ENCODE measurements around the gene CASP12.
"Not testable (repeated sequence)": the region's sequence is repeated elsewhere in the genome, so short reads cannot be mapped to it uniquely, and the experiment has no call there.

The CASP12 gene

DNA sequence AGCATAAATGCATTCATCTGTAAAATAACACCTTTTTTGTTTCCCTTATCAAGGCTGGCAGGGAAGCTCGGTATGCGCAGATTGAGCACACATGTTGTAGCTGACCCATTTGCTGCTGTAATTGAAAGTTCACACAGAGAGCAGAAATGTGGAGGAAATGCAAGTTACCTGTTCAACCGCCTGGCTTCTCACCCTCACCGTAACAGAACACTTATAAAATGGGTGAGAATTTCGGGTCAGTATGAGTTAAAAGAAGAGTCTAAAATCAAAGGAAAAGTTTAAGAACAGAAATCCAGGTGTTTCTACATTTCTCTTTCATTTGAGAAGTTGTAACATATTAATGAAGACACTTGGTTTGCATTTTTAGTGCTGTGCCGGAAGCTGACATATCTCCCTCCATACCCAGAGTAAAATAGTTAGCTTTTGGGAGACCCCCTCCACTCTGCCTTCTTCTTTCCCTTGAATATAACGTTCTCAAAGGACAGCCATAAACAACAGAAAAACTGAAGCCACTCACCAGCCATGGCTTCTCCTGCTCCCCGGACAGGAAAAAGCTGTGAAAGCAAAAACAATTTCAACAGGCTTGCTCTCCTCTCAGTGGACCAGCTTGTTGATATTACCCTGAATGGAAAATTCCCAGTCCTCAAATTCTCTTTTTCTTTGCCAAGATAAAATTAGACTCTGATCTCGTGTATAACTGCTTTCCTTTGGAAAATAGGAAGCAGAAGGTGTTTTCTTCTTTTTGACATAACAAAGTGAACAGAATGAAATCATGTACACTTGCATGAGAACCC is at the start of gene CASP12:
Gene CASP12 (minus strand): TSS at position 570 of the 794 bp plus-strand sequence.
- no peak for DNase-seq

DNA sequence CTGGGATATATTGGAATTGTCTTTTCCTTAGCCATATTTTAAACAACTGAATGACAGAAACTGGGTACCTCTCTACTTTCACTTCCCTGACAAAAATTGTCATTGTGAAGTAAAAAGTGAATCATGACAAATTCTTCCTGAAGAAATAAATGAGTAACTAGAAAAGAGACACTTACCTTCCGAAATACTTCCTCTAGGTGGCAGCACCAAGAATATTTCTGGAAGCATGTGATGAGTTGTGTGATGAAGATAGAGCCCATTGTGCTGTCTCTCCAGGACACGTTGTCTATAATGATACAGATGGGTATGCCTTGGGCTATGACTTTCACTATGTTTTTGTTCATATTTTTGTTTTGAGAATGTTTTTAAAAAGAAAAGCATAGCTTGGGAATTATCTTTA is 48.6 kb upstream of the CASP12 start:
- DNase-seq = no peak

DNA sequence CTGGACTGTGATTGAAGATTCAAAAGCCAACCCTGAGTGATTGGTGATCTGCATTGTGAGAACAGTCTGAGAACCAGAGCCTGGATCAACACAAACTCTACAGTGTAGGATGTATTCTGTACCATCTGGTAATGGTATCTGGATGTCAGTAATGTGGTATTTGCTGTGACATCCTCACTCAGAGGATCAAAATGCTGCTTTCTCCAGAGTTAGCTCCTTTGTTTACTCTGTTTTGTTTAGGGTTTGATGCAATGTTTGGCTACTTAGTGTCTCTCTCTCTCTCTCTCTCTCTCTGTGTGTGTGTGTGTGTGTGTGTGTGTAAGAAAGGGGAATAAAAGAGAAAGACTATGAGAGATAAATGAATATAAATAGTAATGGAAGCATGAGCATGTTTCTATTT is 45.8 kb upstream of the CASP12 start:
- no peak for DNase-seq

DNA sequence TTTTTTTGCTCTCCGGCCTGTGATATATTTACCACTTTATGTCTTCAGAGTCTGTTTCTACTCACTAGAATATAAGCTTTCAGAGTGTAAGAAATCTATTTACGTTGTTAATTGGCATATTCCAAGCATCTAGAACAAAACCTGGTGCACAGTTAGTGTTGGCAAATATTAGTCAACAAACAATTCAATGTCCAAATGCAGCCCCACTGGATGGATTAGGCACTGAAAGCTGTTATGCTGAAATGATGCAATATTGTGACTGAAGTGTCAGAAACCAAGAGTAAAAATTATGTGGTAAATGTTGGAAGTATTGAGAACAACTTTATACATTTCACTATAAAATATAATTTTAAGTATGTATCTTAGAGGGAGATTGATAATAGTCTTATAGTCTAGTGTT is 45.3 kb upstream of the CASP12 start:
- no peak for DNase-seq

DNA sequence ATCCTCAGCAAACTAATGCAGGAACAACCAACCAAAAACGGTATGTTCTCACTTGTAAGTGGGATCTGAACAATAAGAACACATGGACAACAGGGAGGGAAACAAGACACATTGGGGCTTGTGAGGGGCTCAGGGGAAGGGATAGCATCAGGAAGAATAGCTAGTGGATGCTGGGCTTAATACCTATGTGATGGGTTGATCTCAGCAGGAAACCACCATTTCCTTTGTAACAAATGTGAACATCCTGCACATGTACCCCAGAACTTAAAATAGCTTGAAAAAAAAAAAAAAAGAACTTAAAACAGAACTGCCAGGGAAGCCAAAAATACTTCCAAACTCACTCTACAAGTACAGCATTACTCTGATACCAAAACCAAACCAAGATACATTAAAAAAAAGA is 36.3 kb upstream of the CASP12 start:
- no peak for DNase-seq

DNA sequence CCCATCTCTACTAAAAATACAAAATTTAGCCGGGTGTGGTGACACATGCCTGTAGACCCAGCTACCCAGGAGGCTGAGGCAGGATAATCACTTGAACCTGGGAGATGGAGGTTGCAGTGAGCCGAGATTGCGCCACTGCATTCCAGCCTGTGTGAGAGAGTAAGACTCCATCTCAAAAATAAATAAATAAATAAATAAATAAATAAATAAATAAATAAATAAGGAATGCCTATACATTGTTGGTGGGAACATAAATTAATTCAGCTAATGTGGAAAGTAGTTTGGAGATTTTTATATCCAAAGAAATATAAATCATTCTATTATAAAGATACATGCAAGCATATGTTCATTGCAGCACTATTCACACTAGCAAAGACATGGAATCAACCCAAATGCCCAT is 35.8 kb upstream of the CASP12 start:
- DNase-seq = not testable (repeated sequence)

DNA sequence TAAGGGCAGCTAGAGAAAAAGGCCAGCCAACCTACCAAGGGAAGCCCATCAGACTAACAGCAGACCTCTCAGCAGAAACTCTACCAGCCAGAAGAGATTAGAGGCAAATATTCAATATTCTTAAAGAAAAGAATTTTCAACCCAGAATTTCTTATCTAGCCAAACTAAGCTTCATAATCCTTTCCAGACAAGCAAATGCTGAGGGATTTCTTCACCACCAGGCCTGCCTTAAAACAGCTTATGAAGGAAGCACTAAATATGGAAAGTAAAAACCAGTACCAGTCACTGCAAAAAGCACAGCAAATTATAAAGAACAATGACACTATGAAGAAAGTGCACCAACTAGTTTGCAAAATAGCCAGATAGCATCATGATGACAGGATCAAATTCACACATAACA is 30.6 kb upstream of the CASP12 start:
- DNase-seq = no peak

DNA sequence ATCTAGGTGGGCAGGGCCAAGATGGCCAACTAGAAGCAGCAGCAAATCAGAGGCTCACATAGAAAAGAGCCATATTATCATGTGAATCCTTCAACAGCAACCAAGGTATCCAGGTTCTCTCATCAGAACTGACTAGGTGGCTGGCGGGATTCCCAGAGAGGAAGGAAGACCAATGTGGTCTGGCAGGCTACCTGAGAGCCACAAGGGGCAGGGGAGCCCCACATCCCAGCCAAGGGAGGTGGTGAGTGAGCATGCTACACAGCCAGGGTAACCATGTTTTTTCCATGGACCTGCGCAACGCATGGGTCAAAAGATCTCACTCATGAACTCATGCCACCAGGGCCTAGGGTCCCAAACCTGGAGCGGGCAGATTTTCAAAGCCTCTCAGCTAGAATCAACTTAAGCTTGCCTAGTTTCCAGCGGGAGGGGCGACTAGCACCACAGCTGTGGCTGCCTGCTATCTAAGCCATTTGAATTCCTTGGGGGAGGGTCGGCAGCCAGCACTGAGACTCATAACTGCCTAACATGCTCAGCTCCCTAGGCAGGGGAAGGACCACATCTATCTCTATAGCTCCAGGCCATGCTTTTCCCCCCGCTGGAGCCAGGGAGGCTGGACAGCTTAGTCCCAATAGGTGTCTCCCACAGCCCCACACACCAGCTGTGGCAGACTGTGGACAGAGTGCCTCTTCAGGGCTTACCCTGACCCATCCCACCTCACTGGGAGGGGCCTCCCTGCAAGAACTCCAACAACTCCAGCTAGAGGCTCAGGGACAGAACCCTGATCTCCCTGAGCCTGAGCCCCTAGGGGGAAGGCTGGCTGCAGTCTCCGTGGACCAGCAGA is 28.7 kb upstream of the CASP12 start:
- no peak for DNase-seq

DNA sequence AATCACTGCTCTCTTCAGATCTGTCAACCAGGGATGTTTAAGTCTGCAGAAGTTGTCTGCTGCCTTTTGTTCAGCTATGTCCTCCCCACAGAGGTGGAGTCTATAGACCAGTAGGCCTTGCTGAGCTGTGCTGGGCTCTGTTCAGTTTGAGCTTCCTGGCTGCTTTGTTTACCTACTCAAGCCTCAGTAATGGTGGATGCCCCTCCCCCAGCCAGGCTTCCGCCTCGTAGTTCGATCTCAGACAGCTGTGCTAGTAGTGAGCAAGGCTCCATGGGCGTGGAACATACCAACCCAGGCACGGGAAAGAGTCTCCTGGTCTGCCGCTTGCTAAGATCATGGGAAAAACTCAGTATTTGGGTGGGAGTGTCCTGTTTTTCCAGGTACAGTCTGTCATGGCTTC is 27.6 kb upstream of the CASP12 start:
- no peak for DNase-seq

DNA sequence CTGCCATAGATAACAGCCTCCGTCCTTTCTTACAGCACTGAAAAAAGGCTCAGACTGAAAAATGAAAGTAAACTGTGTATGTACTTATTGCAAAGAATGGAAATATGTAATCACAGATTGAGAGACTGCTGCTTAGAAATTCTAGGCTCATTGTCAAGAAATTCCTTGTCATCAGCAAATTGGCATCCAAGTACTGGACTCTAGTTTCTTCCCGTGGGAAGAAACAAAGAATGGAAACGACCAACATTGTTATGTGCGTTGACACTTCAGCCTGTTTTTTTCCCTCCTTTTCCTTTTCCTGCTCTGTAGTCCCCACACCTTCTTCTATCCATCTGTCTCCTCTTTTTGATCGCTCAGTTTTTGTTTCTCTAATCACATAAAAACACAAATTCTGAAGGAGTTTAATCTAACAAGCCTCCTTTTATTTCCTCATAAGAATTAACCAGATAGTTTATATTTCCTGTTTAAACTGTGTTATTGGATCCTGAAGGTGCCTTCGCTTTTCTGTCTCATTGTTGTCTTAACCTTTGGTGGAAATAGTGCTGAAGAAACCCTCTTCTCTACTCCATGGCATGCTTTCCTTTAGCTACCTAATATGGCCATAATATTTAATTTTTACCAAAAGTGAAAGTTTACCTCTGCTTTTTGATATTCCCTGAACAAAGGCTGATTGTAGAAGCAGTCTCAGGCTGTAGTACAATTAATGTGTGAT is 20.0 kb upstream of the CASP12 start:
- DNase-seq = no peak

DNA sequence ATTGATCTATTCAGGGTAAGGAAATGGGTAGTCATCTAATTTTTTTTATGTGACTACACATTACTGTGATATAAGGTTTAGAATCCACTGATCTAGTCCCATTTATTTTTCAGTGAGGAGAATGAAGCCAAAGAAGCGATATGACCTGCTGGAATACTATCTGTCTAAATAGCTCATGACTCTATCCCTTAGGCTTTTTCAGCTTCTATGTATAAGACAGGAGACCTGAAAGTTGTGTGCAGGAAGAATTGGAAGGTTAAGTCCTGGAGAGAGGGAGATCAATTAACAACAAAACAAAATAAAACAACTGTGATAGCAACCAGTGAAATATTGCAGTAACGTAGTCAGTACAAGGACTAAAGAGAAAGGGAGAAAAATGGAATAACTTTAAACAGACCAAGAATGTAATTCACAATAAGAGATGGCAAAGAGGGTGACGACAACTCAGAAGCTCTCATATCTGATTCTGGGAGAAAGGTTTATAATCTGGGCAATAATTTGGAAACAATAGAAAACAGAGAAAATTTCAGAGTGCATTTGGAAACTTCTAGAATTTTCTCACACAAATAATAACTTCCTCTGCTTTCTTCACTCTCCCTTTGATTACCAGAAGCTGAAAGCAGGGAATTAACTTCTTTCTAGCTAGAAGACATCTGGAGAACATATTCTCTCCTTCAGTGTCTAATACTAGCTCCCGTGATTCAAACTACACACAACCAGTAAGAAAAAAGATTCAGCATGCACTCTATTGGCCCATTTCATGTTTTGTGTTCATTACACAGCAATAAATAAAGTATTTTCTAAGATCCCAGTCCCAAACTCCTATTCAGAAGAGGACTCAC is 19.2 kb upstream of the CASP12 start:
- no peak for DNase-seq

DNA sequence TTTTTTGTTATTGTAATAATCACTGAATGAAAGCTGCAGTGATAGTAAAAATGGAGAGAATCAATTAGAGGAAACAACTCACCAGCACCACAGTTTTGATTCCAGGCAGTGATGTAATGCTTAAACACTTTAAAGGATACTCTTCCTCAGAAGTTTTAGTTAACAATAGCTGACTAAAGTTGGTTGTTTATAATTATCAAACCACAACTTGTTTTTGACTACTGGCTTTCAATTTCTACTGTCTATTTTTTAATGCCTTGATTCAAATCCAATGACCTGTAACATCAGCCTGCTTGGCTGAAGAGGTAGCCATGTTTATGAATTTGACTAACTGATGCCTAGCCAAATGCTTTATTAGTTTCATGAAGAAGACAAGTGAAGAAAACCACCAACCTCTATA is 18.2 kb upstream of the CASP12 start:
- no peak for DNase-seq

DNA sequence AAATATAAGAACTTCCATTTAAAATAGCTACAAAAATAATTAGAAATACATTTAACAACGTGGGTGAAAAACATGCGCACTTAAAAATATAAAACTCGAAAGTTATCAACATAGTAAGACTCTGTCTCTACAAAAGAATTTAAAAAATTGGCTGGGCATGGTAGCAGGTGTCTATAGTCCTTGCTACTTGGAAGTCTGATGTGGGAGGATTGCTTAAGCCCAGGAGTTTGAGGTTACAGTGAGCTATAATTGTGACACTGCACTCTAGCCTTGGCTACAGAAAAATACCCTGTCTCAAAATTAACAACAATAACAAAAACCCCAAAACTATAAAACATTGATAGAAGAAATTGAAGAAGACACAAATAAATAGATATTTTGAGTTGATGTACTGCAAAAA is 13.8 kb upstream of the CASP12 start:
- no peak for DNase-seq

DNA sequence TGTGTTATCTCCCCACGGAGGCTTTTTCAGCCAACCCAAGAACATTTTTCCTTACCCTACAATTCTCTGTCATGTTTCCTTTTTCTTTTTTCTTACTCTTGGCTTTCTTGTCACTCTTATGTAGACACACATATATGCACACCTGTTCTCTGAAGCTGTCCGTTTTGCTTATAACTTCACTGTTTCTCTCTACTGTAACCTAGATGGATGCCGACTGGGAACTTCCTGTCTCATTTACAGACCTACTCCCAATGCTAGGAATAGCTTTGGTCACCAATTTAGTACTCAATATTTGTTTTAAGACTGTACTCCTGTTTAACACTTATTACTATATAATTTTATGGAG is 9.9 kb upstream of the CASP12 start:
- no peak for DNase-seq

DNA sequence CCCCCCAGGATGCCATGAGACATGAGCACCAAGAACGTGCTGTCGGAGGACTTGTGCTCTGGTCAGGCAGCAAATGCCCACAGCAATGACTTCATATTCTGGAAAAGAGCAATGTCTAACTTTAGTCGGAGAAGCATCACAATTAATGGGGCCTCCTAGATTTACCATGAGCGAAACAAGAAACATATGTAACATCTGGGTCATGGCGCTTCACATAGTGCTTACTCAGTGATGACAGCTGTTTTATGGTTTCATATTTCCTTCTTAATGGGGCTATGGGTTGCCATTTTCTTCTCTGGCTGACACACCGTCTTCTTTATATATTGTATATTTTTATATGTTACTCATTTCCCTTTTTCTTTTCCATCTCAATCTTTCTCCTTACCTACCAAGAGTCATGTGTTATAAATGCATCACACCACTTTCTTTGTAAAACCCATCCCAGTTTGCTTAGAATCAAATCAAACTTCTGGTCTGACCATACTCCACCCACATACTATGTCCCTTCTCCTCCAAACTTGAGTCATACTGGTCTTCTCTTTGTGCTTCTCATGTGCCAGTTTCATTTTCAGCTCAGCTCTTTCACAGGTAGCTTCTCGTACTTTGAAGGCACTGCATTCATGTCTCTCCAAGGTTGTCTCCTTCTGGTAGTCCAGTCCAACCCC is 9.4 kb upstream of the CASP12 start:
- DNase-seq = no peak

DNA sequence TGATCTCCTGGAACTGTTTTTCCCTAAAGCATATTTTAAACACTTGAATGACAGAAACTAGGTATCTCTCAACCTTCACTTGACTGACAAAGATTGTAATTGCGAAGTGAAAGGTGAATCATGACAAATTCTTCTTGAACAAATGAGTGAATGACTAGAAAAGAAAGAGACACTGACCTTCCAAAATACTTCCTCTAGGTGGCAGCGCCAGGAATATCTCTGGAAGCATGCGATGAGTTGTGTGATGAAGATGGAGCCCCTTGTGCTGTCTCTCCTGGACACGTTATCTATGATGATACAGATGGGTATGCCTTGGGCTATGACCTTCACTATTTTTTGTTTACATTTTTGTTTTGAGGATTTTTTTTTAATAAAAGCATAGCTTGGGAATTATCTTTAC is 7.0 kb upstream of the CASP12 start:
- no peak for DNase-seq

DNA sequence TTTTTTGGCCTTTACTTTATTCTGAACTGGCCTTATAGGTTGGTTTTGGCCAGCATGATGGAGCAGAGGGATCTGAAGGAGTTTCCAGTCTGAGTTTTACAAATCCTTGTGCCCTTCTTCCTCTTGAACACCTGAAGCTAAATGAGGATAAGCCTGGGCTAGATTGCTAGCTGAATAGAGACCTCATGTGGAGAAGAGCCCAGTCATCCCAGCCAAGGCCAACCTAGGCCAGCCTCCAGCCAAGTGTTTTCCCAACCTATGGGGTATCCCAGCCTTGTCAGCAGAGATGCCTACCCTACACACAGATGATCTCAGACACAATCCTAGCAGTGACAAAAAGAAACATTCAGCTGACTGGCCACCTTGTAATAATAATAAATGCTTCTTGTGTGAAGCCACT is 966 bp upstream of the CASP12 start:
- DNase-seq = no peak

DNA sequence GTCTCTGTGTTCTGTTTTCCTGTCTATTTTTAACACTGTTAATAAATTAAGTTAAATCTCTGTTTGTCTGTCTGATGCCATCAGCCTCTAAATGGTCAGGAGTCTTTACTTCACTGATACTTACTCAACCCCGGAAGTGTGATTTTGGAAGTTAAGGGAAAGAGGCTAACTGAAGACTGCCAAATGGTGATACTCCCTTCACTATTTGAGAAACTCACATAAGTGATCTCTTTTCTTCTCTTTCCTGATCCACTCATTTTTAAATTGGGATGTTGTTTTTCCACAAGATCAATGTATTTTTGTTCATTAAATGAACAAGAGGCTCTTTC is 389 bp upstream of the CASP12 start:
- DNase-seq = no peak

DNA sequence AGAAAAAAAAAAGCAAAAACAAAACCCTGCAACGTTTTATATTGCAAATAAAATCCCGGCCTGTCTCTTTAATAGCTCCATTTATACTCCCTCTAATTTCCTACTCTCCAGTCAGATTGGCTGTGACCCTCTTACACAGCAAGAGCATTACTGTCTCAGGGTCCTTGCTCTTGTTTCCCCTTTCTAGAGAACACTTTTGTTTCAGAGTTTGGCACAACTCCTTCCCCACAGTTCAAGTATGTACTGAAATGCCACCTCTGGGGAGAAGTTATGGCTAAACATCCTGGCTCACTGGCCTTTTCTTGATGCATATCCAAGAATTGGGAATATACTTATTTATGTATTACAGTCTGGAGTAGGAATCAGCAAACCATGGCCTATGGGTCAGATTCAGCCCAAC is 2.6 kb downstream of the CASP12 start:
- DNase-seq = no peak

DNA sequence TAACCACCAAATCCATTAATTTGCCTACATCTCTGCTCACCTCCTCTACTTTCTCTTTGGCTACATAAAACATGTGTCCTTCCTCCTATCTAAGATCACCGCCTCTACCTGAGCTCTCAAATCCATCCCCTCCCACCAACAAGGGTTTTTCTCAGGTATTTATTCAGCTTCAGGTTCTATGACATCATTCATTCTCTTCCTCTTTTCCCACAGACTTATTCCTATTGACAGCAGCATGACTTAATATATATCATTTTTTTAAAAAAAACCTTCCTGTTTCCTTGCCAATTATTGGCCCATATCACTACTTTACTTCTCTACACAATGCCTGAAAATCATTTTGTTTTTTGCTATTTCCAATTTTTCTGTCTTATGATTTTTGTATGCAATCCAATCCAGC is 4.4 kb downstream of the CASP12 start:
- DNase-seq = no peak

DNA sequence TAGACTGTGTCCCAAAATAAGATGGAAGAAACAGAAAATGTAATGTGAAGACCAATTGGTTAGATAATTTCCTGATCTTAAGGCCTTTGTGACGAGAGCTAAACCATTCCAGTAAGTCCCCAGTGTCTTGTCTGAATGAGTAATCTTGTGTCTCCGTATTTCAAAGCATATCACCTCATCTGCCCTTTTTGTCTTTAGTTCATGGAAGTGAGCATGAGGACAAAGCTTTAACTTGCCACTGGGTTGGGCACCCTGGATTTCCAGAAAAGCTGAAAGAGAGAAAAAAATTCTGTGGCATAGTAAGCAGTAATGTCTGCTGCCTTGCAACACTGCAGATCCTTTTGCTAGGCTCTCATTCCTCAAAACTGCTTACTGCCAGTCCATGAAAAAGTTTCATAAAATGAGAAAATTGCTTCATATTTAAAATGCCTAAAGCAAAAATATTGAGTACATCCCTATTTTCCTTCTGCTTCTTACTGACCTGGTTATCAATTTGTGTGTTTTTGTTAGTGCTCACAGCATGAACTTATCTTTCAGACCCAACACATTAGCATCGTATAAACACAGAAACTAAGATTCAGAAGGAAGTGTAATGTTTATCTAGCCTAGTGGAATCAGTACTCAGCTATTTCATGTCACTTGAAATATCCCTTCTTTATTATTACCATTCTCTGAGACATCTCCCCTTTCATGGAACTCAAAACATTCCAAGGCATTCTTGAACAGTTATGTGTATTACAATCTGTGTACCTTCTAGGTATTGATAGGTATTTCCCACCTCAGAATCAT is 5.3 kb downstream of the CASP12 start:
- DNase-seq = no peak

DNA sequence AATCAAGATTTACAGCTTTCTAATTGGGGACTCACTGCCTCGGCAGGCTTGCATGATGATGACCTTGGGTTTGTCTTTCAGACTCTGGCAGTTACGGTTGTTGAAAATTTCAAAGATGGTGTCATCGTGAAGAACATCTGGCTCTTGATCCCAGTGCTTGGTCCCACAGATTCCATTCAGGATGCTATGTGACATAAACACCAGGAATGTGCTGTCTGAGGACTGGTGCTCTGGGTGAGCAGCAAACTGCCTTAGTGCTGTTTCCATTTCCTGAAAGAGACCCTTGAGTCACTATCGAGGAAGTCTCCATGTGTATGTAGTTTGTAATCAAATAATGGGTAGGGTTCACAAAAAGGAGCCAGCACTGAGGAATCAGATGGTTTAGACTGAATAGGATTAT is 7.1 kb downstream of the CASP12 start:
- no peak for DNase-seq

All from stimulated activated CD4-positive, alpha-beta T cell treated with anti-CD3 and anti-CD28 coated beads, Interleukin-1b, Interleukin-23, amount 100 ng/mL, for 48 hours (primary cell).